Chondrocyte (in vitro differentiated cells): Measurements from ENCODE around the gene EYS. TPM values are rescaled to one million over a fixed set of nuclear protein-coding genes. Genes with fewer than 3 reads are reported as not detected.

Experiments used
- DNase-seq: peaks from one replicate; pipeline ENCODE4 v3.0.0; 2021; ENCODE audit warnings: mixed read lengths, low spot score
- H3K27ac Mint-ChIP-seq: one replicate; pipeline ENCODE4 v1.8.0; 2021; ENCODE audit warnings: mild to moderate bottlenecking, moderate library complexity, mixed read lengths; ENCODE audit not compliant: unreplicated experiment
- H3K27me3 Mint-ChIP-seq: 2 replicates; pipeline ENCODE4 v1.8.0; 2021; ENCODE audit warnings: low read depth, mixed read lengths
- H3K36me3 Mint-ChIP-seq: 2 replicates; pipeline ENCODE4 v1.8.0; 2021; ENCODE audit warnings: low read depth, mixed read lengths
- H3K4me1 Mint-ChIP-seq: 2 replicates; pipeline ENCODE4 v1.8.0; 2021; ENCODE audit warnings: low read depth, mild to moderate bottlenecking, mixed read lengths
- H3K4me3 Mint-ChIP-seq: one replicate; pipeline ENCODE4 v1.8.0; 2021; ENCODE audit warnings: mild to moderate bottlenecking, moderate library complexity, mixed read lengths; ENCODE audit not compliant: unreplicated experiment
- H3K9me3 Mint-ChIP-seq: 2 replicates; pipeline ENCODE4 v1.8.0; 2021; ENCODE audit warnings: low read depth, mixed read lengths
- CTCF ChIP-seq: fragments of 200-600 bp; sonication (generic); IDR thresholded peaks from 2 replicates; pipeline ENCODE4 v1.5.0; 2021; ENCODE audit warnings: antibody characterized with exemption, mild to moderate bottlenecking, moderate library complexity
- total RNA-seq: library from RNA; stranded (reverse); gene quantifications from 3 replicates; pipeline ENCODE4 v1.2.1, GENCODE V29; 2021

The EYS gene
- total RNA-seq, 1 donor from 2014 or later = not detected

GRCh38 chr6:64100702-64101303, 1606.2 kb downstream of the EYS start:
- Mint-ChIP-seq H3K36me3 (no peaks in the 10 kb centered on the region), H3K4me1 (peaks cover 6% of the 10 kb centered on the region)

GRCh38 chr6:64090352-64090751, 1616.7 kb downstream of the EYS start:
- no peak for TF ChIP-seq CTCF
- H3K27me3 Mint-ChIP-seq = no peaks in the 10 kb centered on the region
- no peak overlapping the region for H3K27ac Mint-ChIP-seq
- peaks cover 25% of the 10 kb centered on the region for H3K9me3 Mint-ChIP-seq
- H3K36me3 Mint-ChIP-seq = no peaks in the 10 kb centered on the region
- no peaks in the 10 kb centered on the region for H3K4me1 Mint-ChIP-seq
- no peak for DNase-seq
- no peak overlapping the region for H3K4me3 Mint-ChIP-seq

More at GRCh38 chr6:64100702-64101303, 1606.2 kb downstream of the EYS start:
- H3K27me3 Mint-ChIP-seq = peaks cover 6% of the 10 kb centered on the region
- no peak for TF ChIP-seq CTCF
- no peak overlapping the region for H3K27ac Mint-ChIP-seq
- no peak for DNase-seq
- no peak overlapping the region for H3K4me3 Mint-ChIP-seq
- peaks cover 10% of the 10 kb centered on the region for H3K9me3 Mint-ChIP-seq

- peaks cover 3% of the 10 kb centered on the region for H3K9me3 Mint-ChIP-seq
- no peak overlapping the region for H3K4me3 Mint-ChIP-seq
Observed at GRCh38 chr6:64085126-64085525, 1621.9 kb downstream of the EYS start.

GRCh38 chr6:64084185-64084663, 1622.8 kb downstream of the EYS start:
- H3K27me3 Mint-ChIP-seq = no peaks in the 10 kb centered on the region
- no peaks in the 10 kb centered on the region for H3K36me3 Mint-ChIP-seq
- no peak for TF ChIP-seq CTCF
- no peak overlapping the region for H3K27ac Mint-ChIP-seq
- no peaks in the 10 kb centered on the region for H3K4me1 Mint-ChIP-seq
- DNase-seq = no peak
- H3K4me3 Mint-ChIP-seq = no peak overlapping the region
- H3K9me3 Mint-ChIP-seq = no peaks in the 10 kb centered on the region

More at GRCh38 chr6:64085126-64085525, 1621.9 kb downstream of the EYS start:
- H3K27ac Mint-ChIP-seq = no peak overlapping the region
- TF ChIP-seq CTCF = no peak
- no peaks in the 10 kb centered on the region for H3K36me3 Mint-ChIP-seq
- H3K27me3 Mint-ChIP-seq = no peaks in the 10 kb centered on the region
- no peaks in the 10 kb centered on the region for H3K4me1 Mint-ChIP-seq
- DNase-seq = no peak

GRCh38 chr6:64083261-64083660, 1623.8 kb downstream of the EYS start:
- TF ChIP-seq CTCF = no peak
- no peaks in the 10 kb centered on the region for H3K36me3 Mint-ChIP-seq
- no peak for DNase-seq
- no peaks in the 10 kb centered on the region for H3K4me1 Mint-ChIP-seq
- H3K27ac Mint-ChIP-seq = no peak overlapping the region
- no peak overlapping the region for H3K4me3 Mint-ChIP-seq
- H3K9me3 Mint-ChIP-seq = no peaks in the 10 kb centered on the region
- peaks cover 3% of the 10 kb centered on the region for H3K27me3 Mint-ChIP-seq
